ENCODE measurements around the gene RAD51B. TPM values are rescaled to one million over a fixed set of nuclear protein-coding genes. Genes with fewer than 3 reads are reported as not detected.

The RAD51B gene
- total RNA-seq, 4 donors from 2014 or later = 6.2 to 39.9 (median 12.9) TPM

- intact Hi-C loops (cut with DNase I) = no loop called here
- 90 to 94% methylated on average over 10 to 11 of the region's 11 CpGs for WGBS, 2 donors
- no peak for DNase-seq
- no peaks in the 10 kb centered on the region for H3K27me3 ChIP-seq
- no peaks in the 10 kb centered on the region for H3K9me3 ChIP-seq
- H3K4me1 ChIP-seq = peaks cover 26 to 50% (median 30%) of the 10 kb centered on the region in 3 donors
- TF ChIP-seq POLR2A (IDR thresholded peaks at IDR 0.05) (no peak), CTCF (IDR thresholded peaks at IDR 0.05) (no peak)
- H3K36me3 ChIP-seq = no peaks in the 10 kb centered on the region
- H3K27ac ChIP-seq = no peak overlapping the region
- no peak overlapping the region for H3K4me3 ChIP-seq
Observed at GRCh38 chr14:68558096-68558495, 738.5 kb downstream of the RAD51B start.

GRCh38 chr14:68559949-68560348 lies 740.4 kb downstream of the RAD51B start:
- peaks cover 30 to 50% (median 32%) of the 10 kb centered on the region in 3 donors for H3K4me1 ChIP-seq
- no peak for DNase-seq
- H3K4me3 ChIP-seq = no peak overlapping the region
- intact Hi-C loops (cut with DNase I) = no loop called here
- no peak overlapping the region for H3K27ac ChIP-seq
- no peaks in the 10 kb centered on the region for H3K9me3 ChIP-seq
- H3K36me3 ChIP-seq = no peaks in the 10 kb centered on the region
- no peak for TF ChIP-seq CTCF (IDR thresholded peaks at IDR 0.05)
- TF ChIP-seq POLR2A (IDR thresholded peaks at IDR 0.05) = no peak
- H3K27me3 ChIP-seq = no peaks in the 10 kb centered on the region
- WGBS, 2 donors = 85 to 87% methylated on average over 5 of the region's 5 CpGs

GRCh38 chr14:68561531-68562007 lies 742.0 kb downstream of the RAD51B start:
- 59 to 69% methylated on average over 9 to 10 of the region's 10 CpGs for WGBS, 2 donors
- Histone ChIP-seq H3K4me3 (no peak overlapping the region), H3K4me1 (peaks cover 25 to 54% (median 40%) of the 10 kb centered on the region in 3 donors), H3K36me3 (no peaks in the 10 kb centered on the region), H3K27ac (peak overlapping the region in 1 of 4 donors; percentile 7), H3K9me3 (no peaks in the 10 kb centered on the region), H3K27me3 (no peaks in the 10 kb centered on the region)
- TF ChIP-seq CTCF (IDR thresholded peaks at IDR 0.05) = no peak
- no peak for TF ChIP-seq POLR2A (IDR thresholded peaks at IDR 0.05)
- intact Hi-C loops (cut with DNase I) = no loop called here
- DNase-seq = no peak

GRCh38 chr14:68562911-68563250 lies 743.3 kb downstream of the RAD51B start:
- Histone ChIP-seq H3K36me3 (no peaks in the 10 kb centered on the region), H3K4me1 (peaks cover 25 to 59% (median 41%) of the 10 kb centered on the region in 3 donors), H3K27ac (peak overlapping the region; percentile 51 to 84 (median 83)), H3K9me3 (no peaks in the 10 kb centered on the region), H3K27me3 (no peaks in the 10 kb centered on the region), H3K4me3 (no peak overlapping the region)
- intact Hi-C loops (cut with DNase I) = no loop called here
- TF ChIP-seq CTCF (IDR thresholded peaks at IDR 0.05) (no peak), POLR2A (IDR thresholded peaks at IDR 0.05) (no peak)
- WGBS, 2 donors = 44 to 81% methylated on average over 5 to 7 of the region's 9 CpGs
- no peak for DNase-seq

- H3K27me3 ChIP-seq = no peaks in the 10 kb centered on the region
- no peaks in the 10 kb centered on the region for H3K36me3 ChIP-seq
- no peak overlapping the region for H3K4me3 ChIP-seq
- H3K27ac ChIP-seq = peak overlapping the region; percentile 51 to 84 (median 83)
- no peaks in the 10 kb centered on the region for H3K9me3 ChIP-seq
- no peak for DNase-seq
- peaks cover 25 to 63% (median 41%) of the 10 kb centered on the region in 3 donors for H3K4me1 ChIP-seq
- TF ChIP-seq CTCF (IDR thresholded peaks at IDR 0.05) = no peak
- no peak for TF ChIP-seq POLR2A (IDR thresholded peaks at IDR 0.05)
- WGBS, 2 donors = 22 to 47% methylated on average over 18 to 21 of the region's 21 CpGs
- intact Hi-C loops (cut with DNase I) = no loop called here
Observed at GRCh38 chr14:68563251-68564131, 743.9 kb downstream of the RAD51B start.
